Measurements from ENCODE around the gene RIOK2.
"Not testable (repeated sequence)": the region's sequence is repeated elsewhere in the genome, so short reads cannot be mapped to it uniquely, and the experiment has no call there.

Gene RIOK2

GRCh38 chr5:97179457-97179856, 3.6 kb downstream of the RIOK2 start:
- POLR2A ChIA-PET; H3K4me1 ChIP-seq (ENCODE audit: control insufficient read depth, insufficient read depth, low read length); H3K27ac ChIP-seq (ENCODE audit: extremely low read depth, low read depth, low read length); H3K9me3 ChIP-seq (ENCODE audit: control insufficient read depth, insufficient read depth, low read depth, low read length); H3K4me3 ChIP-seq (ENCODE audit: low read depth, low read length): not testable (repeated sequence)
- peaks cover 37 to 54% of the 10 kb centered on the region in 2 experiments for H3K36me3 ChIP-seq (ENCODE audit: control insufficient read depth in 2 of 2, insufficient read depth in 1 of 2, low read length in 2 of 2)
- CTCF ChIA-PET: interaction anchor here (0.6 to 2.6 kb wide), 2 partner anchors 18 to 402 kb away, joined by 3 to 13 read pairs; no protein-coding TSS in a partner anchor
- TF ChIP-seq ZNF202 (tag by site-specific recombination; IDR thresholded peaks at IDR 0.05; ENCODE audit: borderline replicate concordance) (0 out of 2 replicates have a peak, but pooled peaks have one; percentile 48), ZNF280D (tag by site-specific recombination; IDR thresholded peaks at IDR 0.05) (0 out of 2 replicates have a peak, but pooled peaks have one; percentile 13), ZNF146 (tag by site-specific recombination; IDR thresholded peaks at IDR 0.05) (peak; percentile 93)

GRCh38 chr5:97172227-97172626, 10.8 kb downstream of the RIOK2 start:
- Histone ChIP-seq H3K4me1 (ENCODE audit: control insufficient read depth, insufficient read depth, low read length) (no peaks in the 10 kb centered on the region), H3K9me3 (ENCODE audit: control insufficient read depth, insufficient read depth, low read depth, low read length) (no peaks in the 10 kb centered on the region), H3K27ac (ENCODE audit: extremely low read depth, low read depth, low read length) (no peak overlapping the region), H3K36me3 (ENCODE audit: control insufficient read depth in 2 of 2, insufficient read depth in 1 of 2, low read length in 2 of 2) (peaks cover 84 to 92% of the 10 kb centered on the region in 2 experiments), H3K4me3 (ENCODE audit: low read depth, low read length) (no peak overlapping the region)
- TF ChIP-seq SCRT2 (tag by site-specific recombination; IDR thresholded peaks at IDR 0.05) (no peak), ZNF843 (tag by site-specific recombination; IDR thresholded peaks at IDR 0.05) (no peak), ZNF473 (tag by site-specific recombination; IDR thresholded peaks at IDR 0.05) (no peak), ZBTB17 (tag by site-specific recombination; IDR thresholded peaks at IDR 0.05) (no peak), ZNF645 (tag by site-specific recombination; IDR thresholded peaks at IDR 0.05) (no peak), SCRT1 (tag by site-specific recombination; IDR thresholded peaks at IDR 0.05; ENCODE audit: borderline replicate concordance) (no peak), ZNF488 (tag by site-specific recombination; IDR thresholded peaks at IDR 0.05) (no peak), ZNF16 (tag by site-specific recombination; IDR thresholded peaks at IDR 0.05; ENCODE audit: low read depth) (no peak), ZNF704 (tag by site-specific recombination; IDR thresholded peaks at IDR 0.05) (no peak), ZNF280D (tag by site-specific recombination; IDR thresholded peaks at IDR 0.05) (no peak)
- ChIA-PET CTCF (interaction anchor here (3.4 kb wide), 1 partner anchor 9 kb away, joined by 16 read pairs; no protein-coding TSS in a partner anchor), POLR2A (no interaction called here)

Data from HEK293 (cell line).